Thyroid gland (tissue), 4 donors: ENCODE measurements around the gene RNF13.

ENCODE experiments used
- CTCF ChIP-seq, 6 experiments: fragments of 200-600 bp in 3 of 6; fragments of 450-650 bp in 3 of 6; sonication (generic) in 3 of 6; IDR thresholded peaks; one replicate each; pipeline ENCODE4 v1.5.1; 2016 to 2019; ENCODE audit warnings: antibody characterized with exemption in 6 of 6, mild to moderate bottlenecking in 2 of 6, inconsistent platforms in 1 of 6, moderate library complexity in 1 of 6
- POLR2A ChIP-seq, 2 donors: fragments of 450-650 bp; IDR thresholded peaks; one replicate each; pipeline ENCODE4 v1.6.1; 2017; ENCODE audit warnings: antibody characterized with exemption in 2 of 2, mild to moderate bottlenecking in 2 of 2, moderate library complexity in 1 of 2

- TF ChIP-seq CTCF (IDR thresholded peaks at IDR 0.05) (no peak), POLR2A (IDR thresholded peaks at IDR 0.05) (no peak)
Measured at GRCh38 chr3:149872589-149872988, 59.6 kb downstream of the RNF13 start.
